ENCODE results near the gene POLL.

POLL gene

GRCh38 chr10:101588879-101589278 is 822 bp upstream of the POLL start:
- peak; percentile 64 for ATAC-seq
- no peak for TF ChIP-seq GLIS3 (CRISPR knock-in tag; IDR thresholded peaks at IDR 0.05)
- TF ChIP-seq TCF4 (CRISPR knock-in tag; IDR thresholded peaks at IDR 0.05; ENCODE audit: borderline replicate concordance): no peak
- no peak for TF ChIP-seq ZFP30 (CRISPR knock-in tag; IDR thresholded peaks at IDR 0.05)
- no peak for TF ChIP-seq ISL1 (CRISPR knock-in tag; IDR thresholded peaks at IDR 0.05)
- TF ChIP-seq ZNF8 (CRISPR knock-in tag; IDR thresholded peaks at IDR 0.05): no peak
- no peak for TF ChIP-seq BACH2 (CRISPR knock-in tag; IDR thresholded peaks at IDR 0.05; ENCODE audit: borderline replicate concordance)

- TF ChIP-seq PPARA (CRISPR knock-in tag; IDR thresholded peaks at IDR 0.05; ENCODE audit: borderline replicate concordance): no peak
- TF ChIP-seq SNAI2 (CRISPR knock-in tag; IDR thresholded peaks at IDR 0.05): no peak
- no peak for TF ChIP-seq POU6F1 (CRISPR knock-in tag; IDR thresholded peaks at IDR 0.05; ENCODE audit: borderline replicate concordance, low read depth)
- no peak for TF ChIP-seq ESRRG (CRISPR knock-in tag; IDR thresholded peaks at IDR 0.05)
- TF ChIP-seq TCF4 (CRISPR knock-in tag; IDR thresholded peaks at IDR 0.05; ENCODE audit: borderline replicate concordance): no peak
- no peak for TF ChIP-seq TSHZ2 (CRISPR knock-in tag; IDR thresholded peaks at IDR 0.05)
- TF ChIP-seq ARNTL (CRISPR knock-in tag; IDR thresholded peaks at IDR 0.05; ENCODE audit: borderline replicate concordance, low read depth): no peak
- no peak for TF ChIP-seq TOX (CRISPR knock-in tag; IDR thresholded peaks at IDR 0.05; ENCODE audit: borderline replicate concordance)
- no peak for TF ChIP-seq ZNF70 (CRISPR knock-in tag; IDR thresholded peaks at IDR 0.05)
- TF ChIP-seq ZNF565 (CRISPR knock-in tag; conservative IDR thresholded peaks at IDR 0.05; ENCODE audit: low read depth): no peak
- no peak for TF ChIP-seq ZC3H10 (CRISPR knock-in tag; IDR thresholded peaks at IDR 0.05)
- no peak for TF ChIP-seq PATZ1 (CRISPR knock-in tag; IDR thresholded peaks at IDR 0.05; ENCODE audit: borderline replicate concordance)
- TF ChIP-seq CSRNP3 (CRISPR knock-in tag; IDR thresholded peaks at IDR 0.05): no peak
- TF ChIP-seq OSR1 (CRISPR knock-in tag; IDR thresholded peaks at IDR 0.05): no peak
- no peak for TF ChIP-seq CSDC2 (CRISPR knock-in tag; IDR thresholded peaks at IDR 0.05)
- TF ChIP-seq ISL1 (CRISPR knock-in tag; IDR thresholded peaks at IDR 0.05): no peak
- TF ChIP-seq ZNF8 (CRISPR knock-in tag; IDR thresholded peaks at IDR 0.05): no peak
- TF ChIP-seq BACH2 (CRISPR knock-in tag; IDR thresholded peaks at IDR 0.05; ENCODE audit: borderline replicate concordance): no peak
- no peak for ATAC-seq
Measured at GRCh38 chr10:101585841-101586240, 2.2 kb downstream of the POLL start.

GRCh38 chr10:101580486-101581399 is 7.3 kb downstream of the POLL start:
- ATAC-seq: no peak
- TF ChIP-seq ZFP30 (CRISPR knock-in tag; IDR thresholded peaks at IDR 0.05) (no peak), CSRNP3 (CRISPR knock-in tag; IDR thresholded peaks at IDR 0.05) (no peak), CSDC2 (CRISPR knock-in tag; IDR thresholded peaks at IDR 0.05) (no peak), TCF4 (CRISPR knock-in tag; IDR thresholded peaks at IDR 0.05; ENCODE audit: borderline replicate concordance) (no peak), OSR1 (CRISPR knock-in tag; IDR thresholded peaks at IDR 0.05) (no peak), SNAI2 (CRISPR knock-in tag; IDR thresholded peaks at IDR 0.05) (no peak), ESRRG (CRISPR knock-in tag; IDR thresholded peaks at IDR 0.05) (no peak), TSHZ2 (CRISPR knock-in tag; IDR thresholded peaks at IDR 0.05) (no peak), ARNTL (CRISPR knock-in tag; IDR thresholded peaks at IDR 0.05; ENCODE audit: borderline replicate concordance, low read depth) (no peak), TOX (CRISPR knock-in tag; IDR thresholded peaks at IDR 0.05; ENCODE audit: borderline replicate concordance) (no peak), ISL1 (CRISPR knock-in tag; IDR thresholded peaks at IDR 0.05) (no peak), ZFP3 (CRISPR knock-in tag; IDR thresholded peaks at IDR 0.05) (no peak), ZNF565 (CRISPR knock-in tag; conservative IDR thresholded peaks at IDR 0.05; ENCODE audit: low read depth) (no peak)

All from SK-N-SH treated with all-trans-retinoic acid at 6 μM for 48 hours (cell line).